ENCODE measurements around the gene FOXP1. TPM values are rescaled to one million over a fixed set of nuclear protein-coding genes. Genes with fewer than 3 reads are reported as not detected.
A peak's percentile ranks its signal among the peaks of the same experiment; 100 is the strongest.

The FOXP1 gene
- total RNA-seq, 2 donors from 2014 or later, result 41.7 to 94.3 TPM

DNA sequence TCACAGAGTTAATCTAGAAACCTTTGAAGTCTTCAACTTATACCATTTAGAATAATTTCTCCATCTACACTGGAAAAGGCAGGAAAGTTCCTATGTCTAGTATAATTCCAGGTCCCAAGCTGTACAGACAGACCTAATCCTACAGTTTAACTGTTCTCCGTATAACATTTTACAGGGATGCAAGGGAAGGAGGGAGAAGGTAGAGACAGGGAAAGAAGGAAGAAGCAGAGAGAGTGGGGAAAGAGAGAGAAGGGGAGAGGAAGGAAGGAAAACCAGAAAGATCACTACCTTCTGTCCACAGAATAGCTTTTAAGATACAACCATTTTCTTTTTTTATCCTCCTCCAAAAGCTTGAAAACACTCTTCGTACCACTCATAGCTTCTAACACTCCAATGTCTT, 185.8 kb downstream of the FOXP1 start:
- no peak for DNase-seq
- Mint-ChIP-seq H3K27ac (no peak overlapping the region), H3K9me3 (no peaks in the 10 kb centered on the region), H3K36me3 (ENCODE audit: low read depth) (no peaks in the 10 kb centered on the region), H3K4me1 (peaks cover 15% of the 10 kb centered on the region), H3K27me3 (ENCODE audit: insufficient read depth) (no peaks in the 10 kb centered on the region), H3K4me3 (no peak overlapping the region)
- H3K36me3 ChIP-seq (ENCODE audit: control insufficient read depth, insufficient read depth, low read length), result no peaks in the 10 kb centered on the region
- H3K4me1 ChIP-seq (ENCODE audit: control insufficient read depth, insufficient read depth, low read length), result no peaks in the 10 kb centered on the region
- no peak overlapping the region for H3K27ac ChIP-seq (ENCODE audit: low read depth, low read length)
- H3K27me3 ChIP-seq (ENCODE audit: control insufficient read depth, insufficient read depth, low read length, poor library complexity, severe bottlenecking), result no peaks in the 10 kb centered on the region
- TF ChIP-seq, protein P1, sequence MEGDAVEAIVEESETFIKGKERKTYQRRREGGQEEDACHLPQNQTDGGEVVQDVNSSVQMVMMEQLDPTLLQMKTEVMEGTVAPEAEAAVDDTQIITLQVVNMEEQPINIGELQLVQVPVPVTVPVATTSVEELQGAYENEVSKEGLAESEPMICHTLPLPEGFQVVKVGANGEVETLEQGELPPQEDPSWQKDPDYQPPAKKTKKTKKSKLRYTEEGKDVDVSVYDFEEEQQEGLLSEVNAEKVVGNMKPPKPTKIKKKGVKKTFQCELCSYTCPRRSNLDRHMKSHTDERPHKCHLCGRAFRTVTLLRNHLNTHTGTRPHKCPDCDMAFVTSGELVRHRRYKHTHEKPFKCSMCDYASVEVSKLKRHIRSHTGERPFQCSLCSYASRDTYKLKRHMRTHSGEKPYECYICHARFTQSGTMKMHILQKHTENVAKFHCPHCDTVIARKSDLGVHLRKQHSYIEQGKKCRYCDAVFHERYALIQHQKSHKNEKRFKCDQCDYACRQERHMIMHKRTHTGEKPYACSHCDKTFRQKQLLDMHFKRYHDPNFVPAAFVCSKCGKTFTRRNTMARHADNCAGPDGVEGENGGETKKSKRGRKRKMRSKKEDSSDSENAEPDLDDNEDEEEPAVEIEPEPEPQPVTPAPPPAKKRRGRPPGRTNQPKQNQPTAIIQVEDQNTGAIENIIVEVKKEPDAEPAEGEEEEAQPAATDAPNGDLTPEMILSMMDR (conservative IDR thresholded peaks at IDR 0.05), result no peak
- no peak overlapping the region for H3K4me3 ChIP-seq (ENCODE audit: low read length)
- no peak overlapping the region for H3K9ac ChIP-seq (ENCODE audit: extremely low read depth, low read length, poor library complexity, severe bottlenecking)
- 96% methylated on average over 2 of the region's 2 CpGs; no CpG with 5 or more reads in 1 of the 2 experiments for WGBS, 2 experiments (ENCODE audit: insufficient coverage in 1 of 2, insufficient read length in 1 of 2)
- no peaks in the 10 kb centered on the region for H3K9me3 ChIP-seq (ENCODE audit: control insufficient read depth, low read length)

DNA sequence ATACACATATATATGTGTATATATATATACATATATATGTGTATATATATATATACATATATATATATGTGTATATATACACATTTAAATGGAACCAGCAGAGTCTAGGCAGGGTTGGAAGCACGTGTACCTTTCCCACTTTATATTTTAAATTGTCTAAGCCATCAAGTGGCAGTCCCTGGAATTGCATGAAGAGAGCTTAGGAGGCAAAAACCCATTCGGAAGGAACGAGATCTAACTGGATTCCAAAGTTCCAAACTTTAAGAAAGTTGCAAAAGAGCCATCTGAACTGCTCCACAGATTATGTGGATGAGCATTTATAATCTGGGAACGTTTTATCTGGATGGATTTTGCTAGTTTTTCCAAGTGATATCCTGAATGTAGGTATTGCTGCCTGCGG, 186.5 kb downstream of the FOXP1 start:
- no peaks in the 10 kb centered on the region for H3K9me3 Mint-ChIP-seq
- DNase-seq, result no peak

DNA sequence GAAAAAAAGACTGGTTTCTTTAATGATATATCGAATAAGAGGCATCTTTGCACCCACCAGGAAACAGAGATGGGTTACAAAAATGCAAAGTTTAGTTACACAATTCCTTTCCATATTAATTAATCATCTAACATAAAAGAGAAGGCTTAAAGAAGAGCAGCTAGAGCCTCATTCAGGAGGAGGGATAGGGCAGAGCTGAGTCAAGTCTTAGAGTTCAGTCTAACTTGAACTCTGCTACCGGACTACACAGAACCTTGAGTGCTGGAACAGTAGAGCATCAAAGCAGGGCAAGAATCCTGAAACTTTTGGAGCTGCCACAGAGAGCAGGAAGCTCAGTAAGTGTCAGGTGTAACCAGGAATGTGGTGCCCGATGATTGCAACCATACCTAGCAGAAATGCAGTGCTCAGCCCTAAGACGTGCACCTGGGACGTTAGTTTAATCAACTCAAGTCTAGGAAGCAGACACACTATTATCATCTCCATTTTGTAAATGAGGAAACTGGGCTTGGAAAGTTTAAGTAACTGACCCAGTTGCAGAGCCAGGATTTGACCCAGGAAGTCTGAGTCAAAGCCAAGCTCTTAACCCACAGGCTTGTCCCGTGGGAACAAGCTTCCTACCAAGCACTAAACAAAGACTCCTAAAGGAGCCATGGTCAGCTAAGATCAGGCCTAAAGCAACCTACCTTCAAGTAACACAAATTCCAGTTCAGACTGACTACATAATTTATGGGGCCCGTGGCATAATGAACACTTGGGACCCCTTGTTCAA, 187.4 kb downstream of the FOXP1 start:
- H3K36me3 Mint-ChIP-seq (ENCODE audit: low read depth), result no peaks in the 10 kb centered on the region
- TF ChIP-seq, protein P1 (conservative IDR thresholded peaks at IDR 0.05), result no peak
- no peak for DNase-seq
- H3K9ac ChIP-seq (ENCODE audit: extremely low read depth, low read length, poor library complexity, severe bottlenecking), result no peak overlapping the region
- no peaks in the 10 kb centered on the region for H3K9me3 ChIP-seq (ENCODE audit: control insufficient read depth, low read length)
- H3K27me3 ChIP-seq (ENCODE audit: control insufficient read depth, insufficient read depth, low read length, poor library complexity, severe bottlenecking), result no peaks in the 10 kb centered on the region
- no peaks in the 10 kb centered on the region for H3K9me3 Mint-ChIP-seq
- no peak overlapping the region for H3K4me3 Mint-ChIP-seq
- peaks cover 10% of the 10 kb centered on the region for H3K4me1 Mint-ChIP-seq
- no peaks in the 10 kb centered on the region for H3K27me3 Mint-ChIP-seq (ENCODE audit: insufficient read depth)
- no peaks in the 10 kb centered on the region for H3K4me1 ChIP-seq (ENCODE audit: control insufficient read depth, insufficient read depth, low read length)
- no peaks in the 10 kb centered on the region for H3K36me3 ChIP-seq (ENCODE audit: control insufficient read depth, insufficient read depth, low read length)
- H3K27ac ChIP-seq (ENCODE audit: low read depth, low read length), result no peak overlapping the region
- no peak overlapping the region for H3K27ac Mint-ChIP-seq
- no peak overlapping the region for H3K4me3 ChIP-seq (ENCODE audit: low read length)
- 92 to 94% methylated on average over 4 to 7 of the region's 7 CpGs for WGBS, 2 experiments (ENCODE audit: insufficient coverage in 1 of 2, insufficient read length in 1 of 2)

More for the DNA sequence above, 186.5 kb downstream of the FOXP1 start:
- 36 to 50% methylated on average over 3 to 5 of the region's 5 CpGs for WGBS, 2 experiments (ENCODE audit: insufficient coverage in 1 of 2, insufficient read length in 1 of 2)
- Histone ChIP-seq H3K4me1 (ENCODE audit: control insufficient read depth, insufficient read depth, low read length) (no peaks in the 10 kb centered on the region), H3K9ac (ENCODE audit: extremely low read depth, low read length, poor library complexity, severe bottlenecking) (no peak overlapping the region), H3K36me3 (ENCODE audit: control insufficient read depth, insufficient read depth, low read length) (no peaks in the 10 kb centered on the region), H3K9me3 (ENCODE audit: control insufficient read depth, low read length) (no peaks in the 10 kb centered on the region), H3K27me3 (ENCODE audit: control insufficient read depth, insufficient read depth, low read length, poor library complexity, severe bottlenecking) (no peaks in the 10 kb centered on the region), H3K4me3 (ENCODE audit: low read length) (no peak overlapping the region), H3K27ac (ENCODE audit: low read depth, low read length) (no peak overlapping the region)
- TF ChIP-seq, protein P1 (conservative IDR thresholded peaks at IDR 0.05), result peak; percentile 71
- H3K4me1 Mint-ChIP-seq, result peaks cover 15% of the 10 kb centered on the region
- H3K4me3 Mint-ChIP-seq, result no peak overlapping the region
- H3K36me3 Mint-ChIP-seq (ENCODE audit: low read depth), result no peaks in the 10 kb centered on the region
- H3K27me3 Mint-ChIP-seq (ENCODE audit: insufficient read depth), result no peaks in the 10 kb centered on the region
- H3K27ac Mint-ChIP-seq, result no peak overlapping the region
